Amniotic stem cell (primary cell): ENCODE measurements around the gene IL6ST.
"Not testable (repeated sequence)": the region's sequence is repeated elsewhere in the genome, so short reads cannot be mapped to it uniquely, and the experiment has no call there.

Experiments
- DNase-seq: peaks from one replicate; lab custom pipeline; 2025; lab: John Stamatoyannopoulos, UW

Gene IL6ST

GRCh38 chr5:56003679-56004078, 8.9 kb upstream of the IL6ST start:
- no peak for DNase-seq

DNA sequence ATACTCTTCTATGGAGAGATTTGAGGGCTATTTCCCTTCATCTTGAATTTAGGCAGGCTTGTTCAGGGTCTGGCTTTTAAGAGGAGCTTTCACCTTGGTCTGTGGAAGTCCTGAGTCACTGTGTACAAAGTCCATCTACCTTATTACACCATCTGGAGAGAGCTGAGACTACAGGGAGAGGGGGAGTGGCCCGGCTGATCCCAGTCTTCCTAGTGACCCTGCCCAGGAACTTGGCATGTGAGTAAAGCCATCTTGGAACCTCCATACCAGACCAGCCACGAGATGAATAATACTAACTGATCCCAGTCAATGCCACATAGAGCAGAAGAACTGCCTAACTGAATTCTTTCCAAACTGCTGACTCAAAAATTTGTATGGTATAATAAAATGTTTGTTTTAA, 8.4 kb upstream of the IL6ST start:
- DNase-seq = peak; percentile 45

GRCh38 chr5:56002303-56002702, 7.5 kb upstream of the IL6ST start:
- no peak for DNase-seq

- DNase-seq = not testable (repeated sequence)
These were observed 5.5 kb upstream of the IL6ST start for GRCh38 chr5:56000221-56000620.

DNA sequence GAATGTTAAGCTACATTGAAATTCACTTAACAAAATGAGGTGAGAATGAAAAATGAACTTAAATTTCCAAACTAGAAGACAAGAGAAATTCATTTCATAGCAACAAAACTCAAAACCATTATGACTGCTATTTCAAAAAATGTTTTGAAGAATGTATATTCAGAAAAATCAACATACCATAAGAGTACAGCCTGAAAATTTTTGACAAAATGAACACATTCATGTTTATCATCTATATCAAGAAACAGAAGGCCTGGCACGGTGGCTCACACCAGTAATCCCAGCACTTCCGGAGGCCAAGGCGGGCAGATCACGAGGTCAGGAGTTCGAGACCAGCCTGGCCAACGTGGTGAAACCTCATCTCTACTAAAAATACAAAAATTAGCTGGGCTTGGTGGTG, 4.2 kb upstream of the IL6ST start:
- no peak for DNase-seq

- DNase-seq = no peak
These were observed 3.1 kb upstream of the IL6ST start for GRCh38 chr5:55997742-55998351.

- DNase-seq = peak; percentile 98
These were observed 493 bp upstream of the IL6ST start for GRCh38 chr5:55994998-55995914.

DNA sequence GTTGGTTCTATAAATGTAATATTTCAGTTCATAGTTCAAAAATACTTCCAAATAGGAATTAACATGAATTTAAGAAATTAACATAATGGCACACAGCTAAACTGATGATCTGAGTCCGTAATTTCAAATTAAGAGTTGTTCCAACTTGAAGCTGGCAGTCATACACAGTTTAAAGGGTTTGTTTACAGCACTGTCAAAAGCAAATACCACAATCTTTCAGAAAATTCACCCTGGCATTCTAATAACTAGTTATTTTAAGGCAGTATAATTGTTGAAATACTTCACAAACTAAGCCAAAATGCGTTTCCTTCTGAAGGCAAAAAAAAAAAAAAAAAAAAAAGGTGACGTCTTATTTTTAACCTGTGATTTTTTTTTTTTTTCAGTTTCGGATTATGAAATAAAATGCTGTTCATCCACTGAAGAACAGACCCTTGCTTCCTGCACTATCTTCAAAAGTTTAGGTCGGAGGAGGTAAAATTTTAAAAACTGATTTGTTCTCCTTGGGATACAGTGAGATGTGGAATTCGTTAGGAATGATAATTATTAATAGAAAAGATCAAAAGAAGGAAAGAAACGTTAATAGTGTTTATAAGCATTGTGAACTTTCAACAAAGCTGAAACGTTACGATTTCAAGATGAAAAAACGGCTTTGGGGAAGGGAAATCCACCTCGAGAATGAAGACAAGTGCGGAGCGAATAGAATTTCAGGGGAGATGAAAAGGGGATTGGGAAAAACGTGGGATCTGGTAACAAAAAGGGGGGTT, 850 bp downstream of the IL6ST start:
- DNase-seq = no peak

DNA sequence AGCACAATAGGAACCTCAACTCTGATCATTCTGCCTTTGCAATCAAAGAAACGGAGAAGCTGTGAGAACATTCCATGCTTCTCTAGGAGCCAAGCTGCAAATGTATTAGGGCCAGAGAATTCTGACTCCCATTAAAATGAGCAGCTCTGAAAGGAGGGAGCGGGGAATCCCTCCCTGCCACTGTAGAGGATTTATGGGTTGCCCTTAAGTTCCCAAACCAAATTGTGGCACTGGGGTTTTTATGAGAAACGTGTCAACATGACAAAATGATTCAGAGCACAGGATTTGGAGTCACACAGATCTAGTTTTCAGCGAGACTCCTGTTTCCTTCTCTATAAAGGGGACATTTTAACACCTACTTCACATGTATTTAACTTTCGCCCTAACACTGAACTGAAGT, 1.8 kb downstream of the IL6ST start:
- DNase-seq = no peak

DNA sequence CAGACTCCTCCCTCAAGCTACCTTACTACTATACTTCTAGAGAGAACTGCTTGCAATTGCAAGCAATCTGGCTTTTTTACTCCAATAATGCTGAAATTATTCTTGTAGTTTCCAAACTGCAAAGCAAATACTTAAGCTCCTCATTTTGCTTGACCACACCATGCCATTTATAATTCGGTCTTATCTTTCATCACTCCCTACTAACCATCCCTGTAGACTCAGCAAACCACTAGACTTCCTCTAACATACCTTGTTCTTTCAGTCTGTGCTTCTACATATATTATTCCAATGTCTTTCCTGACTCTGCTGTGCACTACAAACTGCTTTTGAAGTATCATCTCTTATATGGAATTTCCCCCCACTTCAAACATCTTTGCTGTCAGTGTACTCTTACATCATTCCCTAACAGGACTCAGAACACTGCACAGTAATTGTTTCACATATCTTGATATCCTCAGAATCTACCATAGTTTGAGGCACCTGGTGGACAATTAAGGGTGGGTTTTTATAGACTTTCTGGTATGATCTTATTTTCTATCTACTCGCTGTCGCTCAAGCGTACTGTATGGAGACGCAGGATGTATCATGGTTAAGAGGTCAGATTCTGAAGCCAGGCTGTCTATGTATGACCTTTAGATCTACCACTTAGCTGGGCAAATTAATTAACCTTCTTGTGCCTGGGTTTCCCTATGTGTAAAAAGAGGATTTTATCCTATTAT, 2.8 kb downstream of the IL6ST start:
- no peak for DNase-seq

DNA sequence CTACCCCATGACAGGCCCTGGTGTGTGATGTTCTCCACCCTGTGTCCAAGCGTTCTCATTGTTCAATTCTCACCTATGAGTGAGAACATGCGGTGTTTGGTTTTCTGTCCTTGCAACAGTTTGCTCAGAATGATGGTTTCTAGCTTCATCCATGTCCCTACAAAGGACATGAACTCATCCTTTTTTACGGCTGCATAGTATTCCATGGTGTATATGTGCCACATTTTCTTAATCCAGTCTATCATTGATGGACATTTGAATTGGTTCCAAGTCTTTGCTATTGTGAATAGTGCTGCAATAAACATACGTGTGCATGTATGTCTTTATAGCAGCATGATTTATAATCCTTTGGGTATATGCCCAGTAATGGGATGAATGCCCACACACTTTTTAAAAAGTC, 3.9 kb downstream of the IL6ST start:
- DNase-seq = not testable (repeated sequence)

- DNase-seq = no peak
These were observed 4.9 kb downstream of the IL6ST start for GRCh38 chr5:55989860-55990259.

- no peak for DNase-seq
These were observed 5.7 kb downstream of the IL6ST start for GRCh38 chr5:55988979-55989638.

- DNase-seq = not testable (repeated sequence)
These were observed 6.3 kb downstream of the IL6ST start for GRCh38 chr5:55988428-55988827.

DNA sequence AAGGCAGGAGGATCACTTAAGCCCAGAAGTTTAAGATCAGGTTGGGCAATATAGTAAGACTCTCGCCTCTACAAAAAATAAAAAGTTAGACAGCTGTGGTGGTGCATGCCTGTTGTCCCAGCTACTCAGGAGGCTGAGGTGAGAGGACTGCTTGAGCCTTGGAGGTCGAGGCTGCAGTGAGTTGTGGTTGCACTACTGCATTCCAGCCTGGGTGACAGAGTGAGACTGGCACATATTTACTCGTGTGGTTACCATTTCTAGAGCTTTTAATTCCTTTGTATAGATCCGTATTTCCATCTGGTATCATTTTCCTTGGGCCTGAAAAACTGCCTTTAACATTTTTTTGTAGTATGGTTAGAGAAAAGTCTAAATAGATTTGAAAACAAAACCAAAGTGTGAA, 7.8 kb downstream of the IL6ST start:
- DNase-seq = no peak

GRCh38 chr5:55985181-55985580, 9.6 kb downstream of the IL6ST start:
- DNase-seq = no peak

DNA sequence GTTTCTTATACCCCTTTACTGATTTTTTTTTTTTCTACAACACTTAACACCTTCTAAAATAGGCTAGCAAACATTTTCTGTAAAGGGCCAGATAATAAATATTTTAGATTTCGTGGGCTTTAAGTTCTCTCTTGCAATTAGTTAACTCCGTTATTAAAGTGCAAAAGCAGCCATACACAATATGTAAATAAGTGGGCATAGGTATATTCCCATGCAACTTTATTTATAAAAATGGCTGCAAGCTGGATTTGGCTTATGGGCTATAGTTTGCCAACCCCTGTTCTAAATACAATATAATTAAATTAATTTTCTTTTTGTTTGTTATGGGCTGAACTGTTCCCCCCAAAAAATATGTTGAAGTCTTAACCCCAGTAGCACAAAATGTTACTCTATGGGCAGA, 10.8 kb downstream of the IL6ST start:
- DNase-seq = no peak

DNA sequence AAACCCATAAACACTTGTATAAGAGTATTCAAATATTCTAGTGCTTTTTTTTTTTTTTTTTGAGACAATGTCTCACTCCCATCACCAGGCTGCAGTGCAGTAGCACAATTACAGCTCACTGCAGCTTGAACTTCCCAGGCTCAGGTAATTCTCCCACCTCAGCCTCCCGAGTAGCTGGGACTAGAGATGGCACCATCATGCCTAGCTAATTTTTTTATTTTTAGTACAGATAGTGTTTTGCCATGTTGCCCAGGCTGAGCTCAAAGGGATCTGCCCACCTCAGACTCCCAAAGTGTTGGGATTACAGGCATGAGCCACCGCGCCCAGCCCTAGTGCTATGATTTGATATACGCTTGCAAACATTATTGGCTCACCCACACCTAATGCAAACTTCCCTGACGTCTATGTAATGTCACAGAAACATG, 11.8 kb downstream of the IL6ST start:
- no peak for DNase-seq

DNA sequence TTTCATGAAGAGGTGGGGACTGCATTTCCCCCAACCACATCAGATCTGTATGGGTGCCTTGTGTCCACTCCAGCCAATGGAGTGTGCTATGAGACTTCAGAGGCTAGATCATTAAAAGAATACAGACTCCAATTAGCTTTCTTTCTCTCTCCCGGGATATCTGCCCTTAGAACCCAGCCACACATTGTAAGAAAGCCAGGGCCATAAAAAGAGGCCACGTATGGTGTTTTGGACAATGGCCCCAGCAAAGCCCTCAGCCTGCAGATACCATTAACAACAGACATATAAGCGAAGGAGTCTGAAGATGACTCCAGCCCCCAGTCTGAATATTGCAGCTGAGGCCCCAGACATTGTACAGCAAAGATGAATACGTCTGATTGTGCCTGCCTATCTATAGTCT, 21.5 kb downstream of the IL6ST start:
- no peak for DNase-seq

DNA sequence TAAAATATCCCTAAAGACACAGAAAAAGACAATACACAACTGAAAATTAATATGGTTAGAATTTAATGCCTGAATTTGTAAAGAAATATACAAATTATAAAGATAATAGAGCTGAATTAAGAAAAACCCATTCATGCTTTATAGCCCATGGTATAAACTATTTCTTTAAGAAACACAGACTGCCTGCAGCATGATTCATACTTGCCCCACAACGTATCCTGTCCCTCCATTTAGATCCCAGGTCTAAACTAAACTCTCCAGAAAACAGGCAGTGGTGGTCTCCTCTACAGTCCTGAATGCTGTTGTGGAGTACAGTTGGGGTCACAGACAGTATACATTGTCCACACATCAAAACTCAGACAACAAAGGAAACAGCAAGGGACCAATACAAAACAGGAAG, 24.8 kb downstream of the IL6ST start:
- no peak for DNase-seq

DNA sequence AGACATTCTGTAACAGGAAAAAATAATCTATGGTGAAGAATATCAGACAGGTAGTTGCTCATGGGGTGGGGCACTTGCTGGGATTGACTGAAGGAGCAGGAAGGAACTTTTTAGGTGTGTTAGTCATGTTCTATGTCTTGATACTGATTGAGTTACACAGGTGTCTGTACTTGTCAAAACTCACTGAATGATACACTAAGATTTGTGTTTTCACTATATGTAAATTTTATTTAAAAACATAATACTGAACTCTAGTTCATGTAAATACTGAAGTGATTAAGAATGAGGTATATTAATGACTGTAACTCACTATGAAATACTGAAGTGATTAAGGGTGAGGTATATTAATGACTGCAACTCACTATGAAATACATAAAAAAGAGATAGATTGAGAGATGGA, 28.5 kb downstream of the IL6ST start:
- no peak for DNase-seq

- no peak for DNase-seq
These were observed 29.2 kb downstream of the IL6ST start for GRCh38 chr5:55965525-55965924.
